Body of pancreas (tissue), 4 donors: ENCODE data around the gene NCOA1.

Experiments
- POLR2A ChIP-seq, 3 donors: fragments of 450-650 bp; IDR thresholded peaks; one replicate each; pipeline ENCODE4 v1.6.1; 2016; ENCODE audit warnings: antibody characterized with exemption in 3 of 3, mild to moderate bottlenecking in 2 of 3
- TF ChIP-seq, protein P1 (sequence below), 7 experiments: fragments of 450-650 bp in 4 of 7; fragments of 200-600 bp in 3 of 7; sonication (generic) in 3 of 7; IDR thresholded peaks; one replicate each; pipeline ENCODE4 v1.5.1; 2016 to 2019; ENCODE audit warnings: antibody characterized with exemption in 7 of 7

DNA sequence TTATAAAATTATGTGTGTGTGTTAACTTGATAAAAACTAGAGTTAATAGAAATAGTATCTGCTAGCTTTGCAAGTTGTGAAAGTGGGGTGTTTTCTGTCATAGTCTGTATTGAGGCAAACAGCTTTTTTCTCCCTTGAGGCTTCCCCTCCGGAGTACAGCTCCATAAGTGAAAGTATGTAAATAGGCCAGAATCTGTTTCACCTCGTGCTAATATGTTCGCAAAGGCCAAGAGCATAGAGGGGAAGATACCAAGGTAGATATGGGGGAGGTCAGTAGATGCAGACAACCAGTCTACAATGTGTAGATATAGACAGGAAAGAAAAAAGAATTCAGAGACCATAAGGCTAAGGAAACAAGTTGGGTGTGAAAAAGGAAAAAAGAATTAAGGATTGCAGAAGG is 229.3 kb downstream of the NCOA1 start:
- no peak for TF ChIP-seq POLR2A (IDR thresholded peaks at IDR 0.05)
- TF ChIP-seq, protein P1, sequence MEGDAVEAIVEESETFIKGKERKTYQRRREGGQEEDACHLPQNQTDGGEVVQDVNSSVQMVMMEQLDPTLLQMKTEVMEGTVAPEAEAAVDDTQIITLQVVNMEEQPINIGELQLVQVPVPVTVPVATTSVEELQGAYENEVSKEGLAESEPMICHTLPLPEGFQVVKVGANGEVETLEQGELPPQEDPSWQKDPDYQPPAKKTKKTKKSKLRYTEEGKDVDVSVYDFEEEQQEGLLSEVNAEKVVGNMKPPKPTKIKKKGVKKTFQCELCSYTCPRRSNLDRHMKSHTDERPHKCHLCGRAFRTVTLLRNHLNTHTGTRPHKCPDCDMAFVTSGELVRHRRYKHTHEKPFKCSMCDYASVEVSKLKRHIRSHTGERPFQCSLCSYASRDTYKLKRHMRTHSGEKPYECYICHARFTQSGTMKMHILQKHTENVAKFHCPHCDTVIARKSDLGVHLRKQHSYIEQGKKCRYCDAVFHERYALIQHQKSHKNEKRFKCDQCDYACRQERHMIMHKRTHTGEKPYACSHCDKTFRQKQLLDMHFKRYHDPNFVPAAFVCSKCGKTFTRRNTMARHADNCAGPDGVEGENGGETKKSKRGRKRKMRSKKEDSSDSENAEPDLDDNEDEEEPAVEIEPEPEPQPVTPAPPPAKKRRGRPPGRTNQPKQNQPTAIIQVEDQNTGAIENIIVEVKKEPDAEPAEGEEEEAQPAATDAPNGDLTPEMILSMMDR (IDR thresholded peaks at IDR 0.05), result no peak
